Erythroblast (primary cell): ENCODE data around the gene SLC35F3.

Source experiments
- GATA1 ChIP-seq: IDR thresholded peaks from 2 replicates; pipeline ENCODE4 v1.6.1; 2011; ENCODE audit warnings: low read depth, mild to moderate bottlenecking, control low read depth, low read length, moderate library complexity
- POLR2A ChIP-seq: IDR thresholded peaks from 2 replicates; pipeline ENCODE4 v1.6.1; 2011; ENCODE audit warnings: mild to moderate bottlenecking, low read length

GRCh38 chr1:234119431-234119830 is 215.0 kb downstream of the SLC35F3 start:
- TF ChIP-seq POLR2A (no peak), GATA1 (no peak)
